ENCODE results near the gene CPNE8.
A peak's percentile ranks its signal among the peaks of the same experiment; 100 is the strongest.

The CPNE8 gene

GRCh38 chr12:38905480-38906351, at the start of gene CPNE8:
Gene CPNE8, minus strand, starts transcription at chr12:38905591. Its CDS starts 57 bp downstream, at chr12:38905534.
- H3K36me3 ChIP-seq (replicated peaks), result no peaks in the 10 kb centered on the region
- H3K27ac ChIP-seq, result no peak within 1 kb of the TSS
- no peaks in the 10 kb centered on the region for H3K27me3 ChIP-seq (replicated peaks)
- in situ Hi-C loops (cut with HindIII; ENCODE audit: low pct_ligation_motif_present, low sequenced_read_pairs), result no loop called here
- TF ChIP-seq CTCF (IDR thresholded peaks at IDR 0.05; ENCODE audit: low read depth, low read length, missing control alignments), result peak; percentile 6
- H3K4me3 ChIP-seq (ENCODE audit: low read depth, low read length), result peak within 1 kb of the TSS; percentile 69
- DNase-seq, result peak; percentile 25

- Histone ChIP-seq H3K4me3 (ENCODE audit: low read depth, low read length) (no peak overlapping the region), H3K27ac (no peak overlapping the region), H3K36me3 (replicated peaks) (no peaks in the 10 kb centered on the region), H3K27me3 (replicated peaks) (no peaks in the 10 kb centered on the region)
- in situ Hi-C loops (cut with HindIII; ENCODE audit: low pct_ligation_motif_present, low sequenced_read_pairs), result no loop called here
- no peak for TF ChIP-seq CTCF (IDR thresholded peaks at IDR 0.05; ENCODE audit: low read depth, low read length, missing control alignments)
- DNase-seq, result no peak
Observed at GRCh38 chr12:38954238-38954873, 49.0 kb upstream of the CPNE8 start.

DNA sequence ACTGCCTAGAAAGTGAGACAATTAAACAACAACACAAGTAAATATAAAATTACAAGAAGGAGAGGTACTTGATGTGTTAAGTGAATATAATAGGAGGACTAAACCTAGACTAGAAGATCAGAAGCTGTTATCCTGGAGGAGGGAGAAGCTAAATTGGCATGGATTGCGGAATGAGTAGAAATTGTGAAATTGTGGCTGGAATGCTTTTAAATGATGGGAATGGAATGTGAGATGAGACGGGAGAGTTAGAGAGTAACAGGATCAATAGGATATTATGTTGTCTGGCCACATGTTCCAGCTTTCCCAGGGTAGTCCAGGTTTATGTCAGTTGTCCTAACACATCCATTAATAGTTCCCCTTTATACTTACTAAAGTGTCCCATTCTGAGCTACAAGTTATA, 44.0 kb upstream of the CPNE8 start:
- Histone ChIP-seq H3K36me3 (replicated peaks) (no peaks in the 10 kb centered on the region), H3K27ac (no peak overlapping the region), H3K27me3 (replicated peaks) (no peaks in the 10 kb centered on the region), H3K4me3 (ENCODE audit: low read depth, low read length) (no peak overlapping the region)
- in situ Hi-C loops (cut with HindIII; ENCODE audit: low pct_ligation_motif_present, low sequenced_read_pairs), result no loop called here
- DNase-seq, result no peak
- TF ChIP-seq CTCF (IDR thresholded peaks at IDR 0.05; ENCODE audit: low read depth, low read length, missing control alignments), result no peak

- Histone ChIP-seq H3K4me3 (ENCODE audit: low read depth, low read length) (no peak overlapping the region), H3K27ac (no peak overlapping the region), H3K27me3 (replicated peaks) (no peaks in the 10 kb centered on the region), H3K36me3 (replicated peaks) (no peaks in the 10 kb centered on the region)
- in situ Hi-C loops (cut with HindIII; ENCODE audit: low pct_ligation_motif_present, low sequenced_read_pairs), result no loop called here
- TF ChIP-seq CTCF (IDR thresholded peaks at IDR 0.05; ENCODE audit: low read depth, low read length, missing control alignments), result no peak
- DNase-seq, result no peak
Observed at GRCh38 chr12:38934686-38935085, 29.3 kb upstream of the CPNE8 start.

GRCh38 chr12:38934078-38934584, 28.7 kb upstream of the CPNE8 start:
- no peak overlapping the region for H3K27ac ChIP-seq
- H3K36me3 ChIP-seq (replicated peaks), result no peaks in the 10 kb centered on the region
- no peaks in the 10 kb centered on the region for H3K27me3 ChIP-seq (replicated peaks)
- TF ChIP-seq CTCF (IDR thresholded peaks at IDR 0.05; ENCODE audit: low read depth, low read length, missing control alignments), result no peak
- H3K4me3 ChIP-seq (ENCODE audit: low read depth, low read length), result no peak overlapping the region
- in situ Hi-C loops (cut with HindIII; ENCODE audit: low pct_ligation_motif_present, low sequenced_read_pairs), result no loop called here
- no peak for DNase-seq

All from brain microvascular endothelial cell (primary cell).